Measurements from ENCODE around the gene ATP2B1.

The ATP2B1 gene

GRCh38 chr12:89642959-89643358, 65.7 kb downstream of the ATP2B1 start:
- H3K4me1 ChIP-seq (ENCODE audit: insufficient read depth, low read length, poor library complexity, severe bottlenecking), result no peaks in the 10 kb centered on the region
- H3K9me3 ChIP-seq (ENCODE audit: insufficient read depth, low read depth, low read length), result no peaks in the 10 kb centered on the region
- H3K4me3 ChIP-seq (ENCODE audit: low read length, poor library complexity, severe bottlenecking), result no peak overlapping the region
- H3K36me3 ChIP-seq (ENCODE audit: insufficient read depth, low read length), result peaks cover 10% of the 10 kb centered on the region; the same call in 1 of the 2 replicates
- no peaks in the 10 kb centered on the region for H3K27me3 ChIP-seq (ENCODE audit: insufficient read depth, low read length, poor library complexity, severe bottlenecking)
- no peak for TF ChIP-seq EZH2phosphoT487 (IDR thresholded peaks at IDR 0.05; ENCODE audit: borderline replicate concordance)
- no peak for TF ChIP-seq CTCF (conservative IDR thresholded peaks at IDR 0.05; ENCODE audit: low read length)
- H3K9ac ChIP-seq (ENCODE audit: low read depth, low read length, poor library complexity, severe bottlenecking), result no peak overlapping the region
- H3K4me2 ChIP-seq (ENCODE audit: low read depth, low read length, poor library complexity, severe bottlenecking), result no peak overlapping the region
- no peaks in the 10 kb centered on the region for H4K20me1 ChIP-seq (ENCODE audit: insufficient read depth, low read length, poor library complexity, severe bottlenecking)
- no peaks in the 10 kb centered on the region for H3K79me2 ChIP-seq (ENCODE audit: insufficient read depth, low read length)
- H3K9me2 ChIP-seq (replicated peaks; ENCODE audit: low read depth, low read length), result no peaks in the 10 kb centered on the region
- no peaks in the 10 kb centered on the region for H3F3A ChIP-seq (ENCODE audit: low read depth)
- no peak overlapping the region for H2AFZ ChIP-seq (ENCODE audit: low read length)

- Histone ChIP-seq H3K4me2 (ENCODE audit: low read depth, low read length, poor library complexity, severe bottlenecking) (no peak overlapping the region), H3K36me3 (ENCODE audit: insufficient read depth, low read length) (peaks cover 17% of the 10 kb centered on the region; the same call in 1 of the 2 replicates), H4K20me1 (ENCODE audit: insufficient read depth, low read length, poor library complexity, severe bottlenecking) (no peaks in the 10 kb centered on the region), H3K27me3 (ENCODE audit: insufficient read depth, low read length, poor library complexity, severe bottlenecking) (no peaks in the 10 kb centered on the region), H3K9me2 (replicated peaks; ENCODE audit: low read depth, low read length) (no peaks in the 10 kb centered on the region), H3F3A (ENCODE audit: low read depth) (no peaks in the 10 kb centered on the region), H2AFZ (ENCODE audit: low read length) (no peak overlapping the region), H3K4me3 (ENCODE audit: low read length, poor library complexity, severe bottlenecking) (no peak overlapping the region), H3K79me2 (ENCODE audit: insufficient read depth, low read length) (no peaks in the 10 kb centered on the region), H3K9ac (ENCODE audit: low read depth, low read length, poor library complexity, severe bottlenecking) (no peak overlapping the region), H3K4me1 (ENCODE audit: insufficient read depth, low read length, poor library complexity, severe bottlenecking) (no peaks in the 10 kb centered on the region), H3K9me3 (ENCODE audit: insufficient read depth, low read depth, low read length) (no peaks in the 10 kb centered on the region)
- TF ChIP-seq CTCF (conservative IDR thresholded peaks at IDR 0.05; ENCODE audit: low read length) (no peak), EZH2phosphoT487 (IDR thresholded peaks at IDR 0.05; ENCODE audit: borderline replicate concordance) (no peak)
Observed at GRCh38 chr12:89636776-89637160, 71.9 kb downstream of the ATP2B1 start.

GRCh38 chr12:89636052-89636775, 72.4 kb downstream of the ATP2B1 start:
- Histone ChIP-seq H3K9me3 (ENCODE audit: insufficient read depth, low read depth, low read length) (no peaks in the 10 kb centered on the region), H3K4me2 (ENCODE audit: low read depth, low read length, poor library complexity, severe bottlenecking) (no peak overlapping the region), H3K9me2 (replicated peaks; ENCODE audit: low read depth, low read length) (no peaks in the 10 kb centered on the region), H3K36me3 (ENCODE audit: insufficient read depth, low read length) (peaks cover 17% of the 10 kb centered on the region; the same call in 1 of the 2 replicates), H3K4me1 (ENCODE audit: insufficient read depth, low read length, poor library complexity, severe bottlenecking) (no peaks in the 10 kb centered on the region), H2AFZ (ENCODE audit: low read length) (no peak overlapping the region), H3K9ac (ENCODE audit: low read depth, low read length, poor library complexity, severe bottlenecking) (no peak overlapping the region), H3K27me3 (ENCODE audit: insufficient read depth, low read length, poor library complexity, severe bottlenecking) (no peaks in the 10 kb centered on the region), H3K79me2 (ENCODE audit: insufficient read depth, low read length) (no peaks in the 10 kb centered on the region), H3F3A (ENCODE audit: low read depth) (no peaks in the 10 kb centered on the region), H3K4me3 (ENCODE audit: low read length, poor library complexity, severe bottlenecking) (no peak overlapping the region), H4K20me1 (ENCODE audit: insufficient read depth, low read length, poor library complexity, severe bottlenecking) (no peaks in the 10 kb centered on the region)
- TF ChIP-seq EZH2phosphoT487 (IDR thresholded peaks at IDR 0.05; ENCODE audit: borderline replicate concordance) (no peak), CTCF (conservative IDR thresholded peaks at IDR 0.05; ENCODE audit: low read length) (no peak)
